ENCODE measurements around the gene COBL. TPM values are rescaled to one million over a fixed set of nuclear protein-coding genes. Genes with fewer than 3 reads are reported as not detected.

The COBL gene
- total RNA-seq, 1 experiment from 2014 or later = 49.9 TPM

GRCh38 chr7:51350546-51350896 is 33.9 kb upstream of the COBL start:
- Mint-ChIP-seq H3K4me1 (ENCODE audit: low read depth, unreplicated experiment) (peaks cover 38% of the 10 kb centered on the region), H3K27me3 (ENCODE audit: unreplicated experiment) (no peaks in the 10 kb centered on the region), H3K9me3 (ENCODE audit: low read depth, unreplicated experiment) (no peaks in the 10 kb centered on the region), H3K36me3 (ENCODE audit: insufficient read depth, unreplicated experiment) (peaks cover 5% of the 10 kb centered on the region), H3K4me3 (ENCODE audit: low read depth, unreplicated experiment) (peak overlapping the region; percentile 45), H3K27ac (ENCODE audit: unreplicated experiment) (peak overlapping the region; percentile 89)
- DNase-seq = no peak
- no peak for TF ChIP-seq CTCF (IDR thresholded peaks at IDR 0.05; ENCODE audit: unreplicated experiment)
- CTCF ChIA-PET = interaction anchor here (0.7 to 1.5 kb wide), 13 partner anchors 9 to 209 kb away, joined by 3 to 7 read pairs (median 4); no protein-coding TSS in a partner anchor
- intact Hi-C loops (cut with micrococcal nuclease; ENCODE audit: unreplicated experiment) = loop anchor here (1.0 to 10.0 kb wide), 2 partner anchors 8 to 816 kb away; no protein-coding TSS in a partner anchor
- no TSS peak for BruUV-seq (replicated peaks)

DNA sequence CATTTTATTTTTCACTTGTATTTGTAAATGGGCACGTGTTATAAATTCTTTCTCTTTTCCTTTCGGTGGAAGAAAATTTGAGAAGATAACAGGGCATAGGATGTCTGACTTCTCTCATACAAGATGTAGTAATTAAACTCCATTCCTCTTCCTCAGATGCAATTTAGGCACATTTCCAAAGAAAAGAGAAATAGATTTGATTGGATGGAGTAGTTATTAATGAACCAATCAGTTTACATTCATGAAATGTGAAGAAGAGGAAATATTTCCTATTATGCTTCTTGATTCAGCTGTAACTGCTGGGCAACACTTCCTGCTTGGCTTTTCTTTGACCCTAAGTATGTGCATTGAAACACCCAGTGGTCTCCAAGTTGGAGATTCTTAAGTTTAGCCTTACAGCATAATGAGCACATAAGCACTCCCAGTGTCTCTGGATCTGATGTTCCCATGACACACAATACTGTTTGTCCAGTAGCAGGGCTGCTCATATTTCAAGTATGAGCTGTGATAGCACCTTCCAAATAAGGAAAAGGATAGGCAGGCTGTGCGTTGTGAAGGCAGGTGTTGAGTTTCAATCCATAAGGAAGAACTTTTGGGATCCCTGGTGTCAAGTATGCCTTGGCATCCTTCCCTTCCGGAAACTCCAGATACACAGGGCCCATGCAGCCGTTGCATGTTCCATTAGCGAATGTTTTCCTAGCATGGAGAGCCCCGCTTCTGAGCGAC is 33.4 kb upstream of the COBL start:
- peaks cover 43% of the 10 kb centered on the region for H3K4me1 Mint-ChIP-seq (ENCODE audit: low read depth, unreplicated experiment)
- peak; percentile 79 for DNase-seq
- no TSS peak for BruUV-seq (replicated peaks)
- intact Hi-C loops (cut with micrococcal nuclease; ENCODE audit: unreplicated experiment) = loop anchor here (1.0 to 10.0 kb wide), 2 partner anchors 8 to 815 kb away; no protein-coding TSS in a partner anchor
- H3K9me3 Mint-ChIP-seq (ENCODE audit: low read depth, unreplicated experiment) = no peaks in the 10 kb centered on the region
- CTCF ChIA-PET = interaction anchor here (0.7 to 1.5 kb wide), 13 partner anchors 10 to 208 kb away, joined by 3 to 7 read pairs (median 4); no protein-coding TSS in a partner anchor
- no peak for TF ChIP-seq CTCF (IDR thresholded peaks at IDR 0.05; ENCODE audit: unreplicated experiment)
- no peaks in the 10 kb centered on the region for H3K27me3 Mint-ChIP-seq (ENCODE audit: unreplicated experiment)
- peaks cover 5% of the 10 kb centered on the region for H3K36me3 Mint-ChIP-seq (ENCODE audit: insufficient read depth, unreplicated experiment)
- peak overlapping the region; percentile 89 for H3K27ac Mint-ChIP-seq (ENCODE audit: unreplicated experiment)
- peak overlapping the region; percentile 45 for H3K4me3 Mint-ChIP-seq (ENCODE audit: low read depth, unreplicated experiment)

DNA sequence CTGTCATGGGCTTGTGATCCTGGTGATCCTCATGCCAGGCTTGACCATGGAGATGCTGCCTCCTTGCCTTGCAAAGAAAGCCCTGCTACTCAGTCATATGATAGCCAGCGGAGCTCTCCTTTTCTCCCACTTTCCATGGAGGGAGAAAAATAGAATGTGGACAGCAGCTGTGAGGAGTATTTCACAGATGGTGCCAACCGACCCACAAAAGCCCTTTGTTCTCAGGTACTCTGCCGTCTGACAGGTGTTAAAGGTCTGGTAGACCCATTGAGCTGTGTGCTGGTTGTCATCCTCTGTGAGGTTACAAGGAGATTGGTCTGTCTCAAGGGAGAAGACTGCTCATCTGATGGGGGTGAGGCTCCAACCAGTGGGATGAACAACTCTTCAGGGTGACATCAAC is 29.5 kb upstream of the COBL start:
- no peak for TF ChIP-seq CTCF (IDR thresholded peaks at IDR 0.05; ENCODE audit: unreplicated experiment)
- intact Hi-C loops (cut with micrococcal nuclease; ENCODE audit: unreplicated experiment) = no loop called here
- CTCF ChIA-PET = interaction anchor here (1.0 to 2.7 kb wide), 5 partner anchors 12 to 121 kb away, joined by 3 to 11 read pairs (median 5); no protein-coding TSS in a partner anchor
- peaks cover 3% of the 10 kb centered on the region for H3K9me3 Mint-ChIP-seq (ENCODE audit: low read depth, unreplicated experiment)
- no peaks in the 10 kb centered on the region for H3K27me3 Mint-ChIP-seq (ENCODE audit: unreplicated experiment)
- peaks cover 67% of the 10 kb centered on the region for H3K4me1 Mint-ChIP-seq (ENCODE audit: low read depth, unreplicated experiment)
- H3K36me3 Mint-ChIP-seq (ENCODE audit: insufficient read depth, unreplicated experiment) = peaks cover 18% of the 10 kb centered on the region
- no peak overlapping the region for H3K27ac Mint-ChIP-seq (ENCODE audit: unreplicated experiment)
- no peak overlapping the region for H3K4me3 Mint-ChIP-seq (ENCODE audit: low read depth, unreplicated experiment)
- DNase-seq = no peak
- no TSS peak for BruUV-seq (replicated peaks)

GRCh38 chr7:51344406-51345138 is 28.0 kb upstream of the COBL start:
- H3K36me3 Mint-ChIP-seq (ENCODE audit: insufficient read depth, unreplicated experiment) = peaks cover 21% of the 10 kb centered on the region
- CTCF ChIA-PET = interaction anchor here (0.7 to 2.7 kb wide), 12 partner anchors 9 to 182 kb away, joined by 3 to 11 read pairs (median 4); no protein-coding TSS in a partner anchor
- H3K27me3 Mint-ChIP-seq (ENCODE audit: unreplicated experiment) = no peaks in the 10 kb centered on the region
- peak overlapping the region; percentile 55 for H3K4me3 Mint-ChIP-seq (ENCODE audit: low read depth, unreplicated experiment)
- no TSS peak for BruUV-seq (replicated peaks)
- no peak for TF ChIP-seq CTCF (IDR thresholded peaks at IDR 0.05; ENCODE audit: unreplicated experiment)
- DNase-seq = peak; percentile 93
- peaks cover 68% of the 10 kb centered on the region for H3K4me1 Mint-ChIP-seq (ENCODE audit: low read depth, unreplicated experiment)
- H3K27ac Mint-ChIP-seq (ENCODE audit: unreplicated experiment) = peak overlapping the region; percentile 79
- intact Hi-C loops (cut with micrococcal nuclease; ENCODE audit: unreplicated experiment) = loop anchor here (2.0 to 5.0 kb wide), 2 partner anchors 16 to 42 kb away; no protein-coding TSS in a partner anchor
- H3K9me3 Mint-ChIP-seq (ENCODE audit: low read depth, unreplicated experiment) = peaks cover 3% of the 10 kb centered on the region

Measured in Calu3 (cell line).